HepG2 (cell line): ENCODE data around the gene NRN1. TPM values are rescaled to one million over a fixed set of nuclear protein-coding genes. Genes with fewer than 3 reads are reported as not detected.
A peak's percentile ranks its signal among the peaks of the same experiment; 100 is the strongest.

Experiments used
- ATAC-seq: fragments of 200-7000 bp; cut with Tn5 transposase; 3 replicates; pipeline ENCODE4 v1.9.1; 2020; ENCODE audit warnings: mild to moderate bottlenecking, moderate library complexity
- BruUV-seq: library from RNA; stranded (reverse); fragments of 400-500 nt; replicated peaks from 2 replicates; lab custom pipeline; 2021; lab: Mats Ljungman, UMichigan
- CTCF ChIA-PET: fragments of 300-600 bp; formaldehyde crosslinking; extraction: SDS; loops from one replicate; lab custom pipeline; 2021; ENCODE audit warnings: low total read pairs, inconsistent platforms, low intra/inter-chr PET ratio; lab: Yijun Ruan, JAX
- POLR2A ChIA-PET: fragments of 350-600 bp; sonication (Branson Sonifier 250); formaldehyde crosslinking; loops from one replicate; lab custom pipeline; 2020; ENCODE audit warnings: antibody characterized with exemption, inconsistent platforms; lab: Yijun Ruan, JAX
- DNase-seq: peaks from one replicate; pipeline ENCODE4 v3.0.0-alpha.2; 2015; ENCODE audit warnings: low spot score
- FAIRE-seq: peaks from 3 replicates; lab custom pipeline; 2011; peaks lifted over from hg19 to GRCh38; lab: Jason Lieb, UNC
- H2AFZ ChIP-seq: one replicate; pipeline ENCODE4 v1.6.1; 2011; ENCODE audit warnings: low read length, inconsistent platforms
- H3K27ac ChIP-seq: fragments of 300-600 bp; 3 replicates; pipeline ENCODE4 v1.8.0; 2011; ENCODE audit warnings: mixed run types, mild to moderate bottlenecking, mixed read lengths, low read length, inconsistent platforms; ENCODE audit not compliant: insufficient read depth; ENCODE audit errors: extremely low read length
- H3K27me3 ChIP-seq, 2 experiments: fragments of 200-600 bp in 1 of 2; 2 replicates in 1 of 2; 3 replicates in 1 of 2; pipeline versions ENCODE4 v1.6.0 to v1.8.0; 2011; ENCODE audit warnings: low read length in 2 of 2, mild to moderate bottlenecking in 2 of 2, moderate library complexity in 2 of 2, inconsistent platforms in 1 of 2; ENCODE audit not compliant: insufficient read depth in 2 of 2, control insufficient read depth in 1 of 2
- H3K36me3 ChIP-seq, 2 experiments: fragments of 200-600 bp in 1 of 2; replicated peaks in 1 of 2; 2 replicates in 1 of 2; 3 replicates in 1 of 2; pipeline versions ENCODE4 v1.5.1 to v1.8.0; 2011; ENCODE audit warnings: low read length in 2 of 2, inconsistent platforms in 1 of 2; ENCODE audit not compliant: insufficient read depth in 2 of 2, control insufficient read depth in 1 of 2
- H3K4me1 ChIP-seq: 2 replicates; pipeline ENCODE4 v1.5.1; 2012; ENCODE audit warnings: low read length, inconsistent platforms; ENCODE audit not compliant: insufficient read depth
- H3K4me2 ChIP-seq: 2 replicates; pipeline ENCODE4 v1.6.0; 2011; ENCODE audit warnings: low read depth, low read length, inconsistent platforms
- H3K4me3 ChIP-seq, 3 experiments: fragments of 200-600 bp in 1 of 3; sonication (generic), shearing (Covaris generic) in 1 of 3; replicated peaks in 1 of 3; 2 replicates each; pipeline ENCODE4 v1.5.1; 2011 to 2016; ENCODE audit warnings: low read length in 3 of 3, inconsistent platforms in 2 of 3, low read depth in 2 of 3, mild to moderate bottlenecking in 2 of 3, control low read depth in 1 of 3, mixed read lengths in 1 of 3; ENCODE audit not compliant: insufficient read depth in 1 of 3
- H3K79me2 ChIP-seq: one replicate; pipeline ENCODE4 v1.6.1; 2011; ENCODE audit warnings: low read length, inconsistent platforms; ENCODE audit not compliant: insufficient read depth
- H3K9ac ChIP-seq: 2 replicates; pipeline ENCODE4 v1.6.0; 2011; ENCODE audit warnings: mild to moderate bottlenecking, low read depth, low read length, inconsistent platforms; ENCODE audit not compliant: insufficient read depth
- H3K9me3 ChIP-seq: 2 replicates; pipeline ENCODE4 v1.5.1; 2012; ENCODE audit warnings: mild to moderate bottlenecking, low read length
- H4K20me1 ChIP-seq: 2 replicates; pipeline ENCODE4 v1.6.0; 2011; ENCODE audit warnings: inconsistent platforms, mild to moderate bottlenecking, low read length, moderate library complexity; ENCODE audit not compliant: insufficient read depth
- BCL6 ChIP-seq: IDR thresholded peaks from 2 replicates; pipeline ENCODE4 v1.6.1; 2016; ENCODE audit warnings: missing genetic modification reagents, missing compliant biosample characterization
- EP300 ChIP-seq, 3 experiments: sonication (generic) in 1 of 3; formaldehyde crosslinking in 1 of 3; IDR thresholded peaks; 2 replicates each; pipeline versions ENCODE4 v1.5.1 to v1.6.1; 2011 to 2020; ENCODE audit warnings: low read depth in 2 of 3, low read length in 2 of 3, borderline replicate concordance in 1 of 3, improper control_type of control experiment in 1 of 3, mild to moderate bottlenecking in 1 of 3, missing genetic modification reagents in 1 of 3, moderate library complexity in 1 of 3
- HHEX ChIP-seq: IDR thresholded peaks from 2 replicates; pipeline ENCODE4 v1.6.1; 2016; ENCODE audit warnings: control low read depth
- IKZF4 ChIP-seq: sonication (generic); formaldehyde crosslinking; IDR thresholded peaks from 2 replicates; pipeline ENCODE4 v1.5.1; 2020; ENCODE audit warnings: borderline replicate concordance, mild to moderate bottlenecking, low read depth, missing genetic modification reagents; ENCODE audit errors: not compliant biosample characterization
- PLRG1 ChIP-seq: fragments of 450-650 bp; conservative IDR thresholded peaks from 2 replicates; pipeline ENCODE4 v1.6.1; 2016
- RARG ChIP-seq: sonication (generic); formaldehyde crosslinking; IDR thresholded peaks from 2 replicates; pipeline ENCODE4 v1.4.0; 2020; ENCODE audit warnings: low read depth, mild to moderate bottlenecking, missing genetic modification reagents
- REST ChIP-seq, 2 experiments: IDR thresholded peaks; 2 replicates each; pipeline ENCODE4 v1.6.1; 2011 to 2012; ENCODE audit warnings: low read length in 2 of 2, borderline replicate concordance in 1 of 2, low read depth in 1 of 2, mild to moderate bottlenecking in 1 of 2, moderate library complexity in 1 of 2
- SOX5 ChIP-seq: IDR thresholded peaks from 2 replicates; pipeline ENCODE4 v1.6.1; 2016; ENCODE audit warnings: borderline replicate concordance
- ZBTB39 ChIP-seq: sonication (generic); formaldehyde crosslinking; IDR thresholded peaks from 2 replicates; pipeline ENCODE4 v1.5.0; 2020; ENCODE audit warnings: missing genetic modification reagents
- ZKSCAN1 ChIP-seq: fragments of 150-350 bp; IDR thresholded peaks from 2 replicates; pipeline ENCODE4 v1.6.1; 2014; ENCODE audit warnings: low read length
- ZNF512B ChIP-seq: sonication (generic); formaldehyde crosslinking; IDR thresholded peaks from 2 replicates; pipeline ENCODE4 v1.5.1; 2020; ENCODE audit warnings: missing genetic modification reagents, mild to moderate bottlenecking, borderline replicate concordance
- ZNF777 ChIP-seq: sonication (generic); formaldehyde crosslinking; IDR thresholded peaks from 2 replicates; pipeline ENCODE4 v1.4.0; 2020; ENCODE audit warnings: missing genetic modification reagents
- WGBS: methylation state at CpG from one replicate; pipeline ENCODE4 v1.1.6; 2017; ENCODE audit warnings: low lambda C conversion rate; 5-methylcytosine and 5-hydroxymethylcytosine counted together
- in situ Hi-C: cut with HindIII; loops from 2 replicates; pipeline ENCODE4 v1.10.0; 2017; ENCODE audit warnings: low pct_unique_long_range_greater_than_20kb; ENCODE audit not compliant: extremely low pct_ligation_motif_present
- intact Hi-C: fragments of 100-400 bp; cut with micrococcal nuclease; formaldehyde crosslinking; loops from one replicate; pipeline ENCODE4 v1.10.0; 2022; ENCODE audit not compliant: unreplicated experiment
- polyA plus RNA-seq, 8 experiments: library from polyadenylated mRNA; depleted of rRNA in 3 of 8; stranded (reverse) in 7 of 8; unstranded in 1 of 8; fragments of >200 nt; fragmentation: Illumina TruSeq in 4 of 8; extraction: Trizol in 4 of 8; gene quantifications; 2 replicates each; pipeline versions ENCODE4 v1.2.1 to v1.2.3, GENCODE V29; 2011 to 2016; ENCODE audit warnings: low read depth in 4 of 8, missing spikeins in 1 of 8, mixed read lengths in 1 of 8; ENCODE audit not compliant: insufficient read depth in 1 of 8
- total RNA-seq, 5 experiments: library from RNA; depleted of rRNA; stranded (reverse); fragments of >200 nt; fragmentation: Illumina TruSeq; extraction: Trizol; gene quantifications; 2 replicates each; pipeline ENCODE4 v1.2.3, GENCODE V29; 2016; ENCODE audit warnings: low read depth in 1 of 5
- TF ChIP-seq, protein P1 (sequence below): sonication (generic); formaldehyde crosslinking; IDR thresholded peaks from 2 replicates; pipeline ENCODE4 v1.4.0; 2020; ENCODE audit warnings: missing genetic modification reagents

NRN1 gene
- total and polyA plus RNA-seq, 2 of the 13 experiments (the other 11 are each of a cell fraction or from before 2014, with no cell fraction given): 0.11 TPM; not detected in 1

DNA sequence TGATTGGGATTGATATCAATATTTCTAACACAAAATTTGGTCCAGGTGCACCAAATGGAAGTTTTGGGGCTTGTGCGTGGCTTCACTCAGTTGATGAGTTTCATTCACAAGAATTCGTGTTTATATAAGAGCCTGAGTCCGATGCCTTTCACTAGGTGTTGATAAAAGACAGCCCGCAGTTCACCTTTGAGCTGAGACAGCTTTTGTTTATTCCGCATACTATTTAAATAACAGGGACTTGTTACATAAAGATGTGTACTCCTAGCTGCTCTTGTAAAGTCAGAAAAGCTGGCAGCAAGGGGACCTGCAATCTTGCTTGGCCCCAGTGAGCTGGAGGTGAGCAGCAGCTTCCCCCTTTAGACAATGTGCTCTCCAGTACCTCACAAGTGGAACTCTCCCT, 19.0 kb upstream of the NRN1 start (continued):
- TF ChIP-seq EP300 (IDR thresholded peaks at IDR 0.05; ENCODE audit: low read depth in 2 of 2, low read length in 2 of 2): peak in 1 of 2 experiments; percentile 12; a peak in 1 of 4 replicates
- no peak for TF ChIP-seq EP300 (CRISPR knock-in tag; IDR thresholded peaks at IDR 0.05; ENCODE audit: borderline replicate concordance)
- no peak for TF ChIP-seq ZNF777 (CRISPR knock-in tag)
- TF ChIP-seq ZNF512B (CRISPR knock-in tag): no peak
- no peak for TF ChIP-seq IKZF4 (CRISPR knock-in tag)
- TF ChIP-seq PLRG1: no peak
- TF ChIP-seq RARG (CRISPR knock-in tag): no peak
- TF ChIP-seq SOX5 (CRISPR knock-in tag): peak; percentile 56; the same call in 1 of the 2 replicates
- TF ChIP-seq HHEX (CRISPR knock-in tag): no peak

DNA sequence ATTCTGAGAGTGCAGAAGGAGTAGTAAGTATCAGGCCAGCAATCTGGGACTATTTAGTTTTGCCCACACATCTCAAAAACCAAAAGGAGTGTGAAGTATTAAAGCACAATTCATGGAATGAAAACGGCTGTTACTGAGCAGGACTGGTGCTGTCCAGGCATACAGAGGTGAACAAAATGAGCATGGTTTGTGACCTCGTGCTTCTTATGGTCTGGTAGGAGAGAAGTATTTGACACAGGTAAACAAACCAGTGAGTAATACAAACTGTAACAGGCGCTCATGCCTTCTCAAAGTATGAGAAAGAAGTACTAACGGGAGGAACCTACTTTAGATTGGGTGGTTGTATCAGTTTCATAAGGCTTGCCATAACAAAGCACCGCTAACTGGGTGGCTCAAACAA, 17.5 kb upstream of the NRN1 start:
- Histone ChIP-seq H3K36me3 (no peaks in the 10 kb centered on the region), H3K4me3 (no peak overlapping the region), H3K79me2 (no peaks in the 10 kb centered on the region), H3K27ac (no peak overlapping the region), H4K20me1 (no peaks in the 10 kb centered on the region), H3K4me2 (no peak overlapping the region), H3K9ac (no peak overlapping the region), H3K4me1 (peaks cover 26% of the 10 kb centered on the region), H2AFZ (no peak overlapping the region), H3K9me3 (no peaks in the 10 kb centered on the region), H3K27me3 (peaks cover 0 to 9% of the 10 kb centered on the region in 2 experiments; a peak in 1 of 5 replicates)
- CTCF ChIA-PET: no interaction called here
- intact Hi-C loops (no loop called here), in situ Hi-C loops (no loop called here)
- WGBS: 2% methylated on average over 5 of the region's 5 CpGs
- ATAC-seq (peak; percentile 83), FAIRE-seq (no peak), DNase-seq (no peak)
- POLR2A ChIA-PET: no interaction called here
- no TSS peak for BruUV-seq
- TF ChIP-seq ZBTB39 (CRISPR knock-in tag): peak; percentile 88; the same call in 1 of the 2 replicates
- TF ChIP-seq ZKSCAN1: no peak
- TF ChIP-seq BCL6 (CRISPR knock-in tag): peak; percentile 42; the same call in 1 of the 2 replicates
- TF ChIP-seq, protein P1, sequence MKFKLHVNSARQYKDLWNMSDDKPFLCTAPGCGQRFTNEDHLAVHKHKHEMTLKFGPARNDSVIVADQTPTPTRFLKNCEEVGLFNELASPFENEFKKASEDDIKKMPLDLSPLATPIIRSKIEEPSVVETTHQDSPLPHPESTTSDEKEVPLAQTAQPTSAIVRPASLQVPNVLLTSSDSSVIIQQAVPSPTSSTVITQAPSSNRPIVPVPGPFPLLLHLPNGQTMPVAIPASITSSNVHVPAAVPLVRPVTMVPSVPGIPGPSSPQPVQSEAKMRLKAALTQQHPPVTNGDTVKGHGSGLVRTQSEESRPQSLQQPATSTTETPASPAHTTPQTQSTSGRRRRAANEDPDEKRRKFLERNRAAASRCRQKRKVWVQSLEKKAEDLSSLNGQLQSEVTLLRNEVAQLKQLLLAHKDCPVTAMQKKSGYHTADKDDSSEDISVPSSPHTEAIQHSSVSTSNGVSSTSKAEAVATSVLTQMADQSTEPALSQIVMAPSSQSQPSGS (CRISPR knock-in tag): no peak
- TF ChIP-seq REST (IDR thresholded peaks at IDR 0.05; ENCODE audit: borderline replicate concordance in 1 of 2, low read depth in 1 of 2, low read length in 2 of 2): no peak
